GM12878 (cell line): ENCODE measurements around the gene MBOAT2. TPM values are rescaled to one million over a fixed set of nuclear protein-coding genes. Genes with fewer than 3 reads are reported as not detected.

ENCODE experiments used
- ATAC-seq: fragments of 200-7000 bp; cut with Tn5 transposase; 3 replicates; pipeline ENCODE4 v1.9.1; 2020; ENCODE audit warnings: mild to moderate bottlenecking, moderate library complexity
- BruUV-seq: library from RNA; stranded (reverse); fragments of 400-500 nt; replicated peaks from 2 replicates; lab custom pipeline; 2021; lab: Mats Ljungman, UMichigan
- CTCF ChIA-PET: fragments of 300-600 bp; sonication (Branson Sonifier 250); formaldehyde crosslinking; extraction: SDS; loops from one replicate; lab custom pipeline; 2021; ENCODE audit warnings: inconsistent platforms; lab: Yijun Ruan, JAX
- POLR2A ChIA-PET: fragments of 350-600 bp; formaldehyde crosslinking; extraction: SDS; loops from one replicate; lab custom pipeline; 2021; ENCODE audit warnings: inconsistent platforms; lab: Charles Lee
- RAD21 ChIA-PET: fragments of 300-600 bp; sonication (Branson Sonifier 250); formaldehyde crosslinking; loops from one replicate; lab custom pipeline; 2023; ENCODE audit warnings: antibody characterized with exemption; ENCODE audit not compliant: unreplicated experiment; lab: Charles Lee
- SMC1A ChIA-PET: fragments of 300-600 bp; sonication (Branson Sonifier 250); formaldehyde crosslinking; loops from one replicate; lab custom pipeline; 2023; ENCODE audit not compliant: unreplicated experiment, uncharacterized antibody; lab: Charles Lee
- DNase-seq: peaks from one replicate; pipeline ENCODE4 v3.0.0-alpha.2; 2011; ENCODE audit warnings: low read depth, low spot score
- FAIRE-seq: peaks from 3 replicates; lab custom pipeline; 2011; peaks lifted over from hg19 to GRCh38; lab: Jason Lieb, UNC
- H2AFZ ChIP-seq: 2 replicates; pipeline ENCODE4 v1.6.0; 2011; ENCODE audit warnings: low read depth, low read length, control low read depth; ENCODE audit not compliant: control insufficient read depth
- H3K27ac ChIP-seq: 2 replicates; pipeline ENCODE4 v1.5.1; 2011; ENCODE audit warnings: control low read depth; ENCODE audit not compliant: control insufficient read depth, insufficient read depth
- H3K27me3 ChIP-seq, 2 experiments: replicated peaks in 1 of 2; 2 replicates each; pipeline versions ENCODE4 v1.6.0 to v1.6.1; 2011; ENCODE audit warnings: low read length in 1 of 2; ENCODE audit not compliant: control insufficient read depth in 2 of 2, insufficient read depth in 2 of 2
- H3K36me3 ChIP-seq, 2 experiments: 2 replicates each; pipeline ENCODE4 v1.5.1; 2011; ENCODE audit warnings: low read length in 1 of 2; ENCODE audit not compliant: control insufficient read depth in 2 of 2, insufficient read depth in 2 of 2
- H3K4me1 ChIP-seq: 2 replicates; pipeline ENCODE4 v1.6.1; 2011; ENCODE audit warnings: mild to moderate bottlenecking, low read length, moderate library complexity, mixed read lengths; ENCODE audit not compliant: control insufficient read depth, insufficient read depth
- H3K4me2 ChIP-seq: 2 replicates; pipeline ENCODE4 v1.6.0; 2011; ENCODE audit warnings: control low read depth; ENCODE audit not compliant: control insufficient read depth, insufficient read depth
- H3K4me3 ChIP-seq: fragments of 200-600 bp; sonication (generic); 2 replicates; pipeline ENCODE4 v1.5.1; 2016
- H3K79me2 ChIP-seq: 2 replicates; pipeline ENCODE4 v1.6.0; 2011; ENCODE audit warnings: low read length; ENCODE audit not compliant: control insufficient read depth, insufficient read depth
- H3K9ac ChIP-seq: 2 replicates; pipeline ENCODE4 v1.8.0; 2011; ENCODE audit warnings: low read length, control low read depth, mixed read lengths; ENCODE audit not compliant: control insufficient read depth, insufficient read depth
- H3K9me3 ChIP-seq: replicated peaks from 3 replicates; pipeline ENCODE4 v1.5.1; 2011; ENCODE audit warnings: mild to moderate bottlenecking, low read length; ENCODE audit not compliant: control insufficient read depth, insufficient read depth
- H4K20me1 ChIP-seq: 2 replicates; pipeline ENCODE4 v1.6.0; 2011; ENCODE audit not compliant: control insufficient read depth, insufficient read depth
- CEBPB ChIP-seq, 2 experiments: fragments of 150-350 bp in 1 of 2; IDR thresholded peaks; 2 replicates each; pipeline ENCODE4 v1.6.1; 2012 to 2014; ENCODE audit warnings: low read depth in 2 of 2, low read length in 2 of 2, borderline replicate concordance in 1 of 2, inconsistent platforms in 1 of 2
- IKZF1 ChIP-seq: fragments of 450-650 bp; conservative IDR thresholded peaks from 2 replicates; pipeline ENCODE4 v1.6.1; 2017; ENCODE audit warnings: antibody characterized with exemption, mild to moderate bottlenecking
- IRF5 ChIP-seq: fragments of 450-650 bp; IDR thresholded peaks from 2 replicates; pipeline ENCODE4 v1.6.1; 2017; ENCODE audit warnings: borderline replicate concordance
- JUND ChIP-seq: IDR thresholded peaks from 2 replicates; pipeline ENCODE4 v1.6.1; 2012; ENCODE audit warnings: low read depth, mild to moderate bottlenecking, low read length, improper control_type of control experiment, moderate library complexity
- KLF5 ChIP-seq: fragments of 450-650 bp; IDR thresholded peaks from 2 replicates; pipeline ENCODE4 v1.6.1; 2014; ENCODE audit warnings: mild to moderate bottlenecking; ENCODE audit not compliant: partially characterized antibody
- MYB ChIP-seq: fragments of 150-350 bp; IDR thresholded peaks from 2 replicates; pipeline ENCODE4 v1.6.1; 2014; ENCODE audit warnings: mild to moderate bottlenecking, low read depth, low read length, borderline replicate concordance
- MYC ChIP-seq: IDR thresholded peaks from 2 replicates; pipeline ENCODE4 v1.6.1; 2011; ENCODE audit warnings: mild to moderate bottlenecking, low read length, moderate library complexity, inconsistent platforms; ENCODE audit not compliant: insufficient read depth, insufficient replicate concordance, insufficient read length, severe bottlenecking
- NFIC ChIP-seq: IDR thresholded peaks from 2 replicates; pipeline ENCODE4 v1.6.1; 2012; ENCODE audit warnings: low read depth, mild to moderate bottlenecking, inconsistent platforms, low read length, moderate library complexity
- PBX3 ChIP-seq: IDR thresholded peaks from 2 replicates; pipeline ENCODE4 v1.6.1; 2011; ENCODE audit warnings: mild to moderate bottlenecking, low read depth, low read length, moderate library complexity; ENCODE audit not compliant: insufficient replicate concordance
- TCF3 ChIP-seq: IDR thresholded peaks from 2 replicates; pipeline ENCODE4 v1.6.1; 2012; ENCODE audit warnings: low read depth, mild to moderate bottlenecking, low read length, borderline replicate concordance; ENCODE audit not compliant: insufficient read depth
- USF2 ChIP-seq: IDR thresholded peaks from 2 replicates; pipeline ENCODE4 v1.6.1; 2011; ENCODE audit warnings: low read depth, low read length, improper control_type of control experiment, borderline replicate concordance
- ZNF687 ChIP-seq: fragments of 450-650 bp; IDR thresholded peaks from 2 replicates; pipeline ENCODE4 v1.6.1; 2017; ENCODE audit warnings: mild to moderate bottlenecking, moderate library complexity
- WGBS: methylation state at CpG from one replicate; pipeline ENCODE4 v1.1.6; 2016; ENCODE audit warnings: low lambda C conversion rate; ENCODE audit not compliant: insufficient replicate concordance, insufficient coverage; ENCODE audit errors: missing lambda C conversion rate; 5-methylcytosine and 5-hydroxymethylcytosine counted together
- in situ Hi-C: fragments of 300-500 bp; cut with MboI; formaldehyde crosslinking; loops from 9 replicates; pipeline ENCODE4 v1.14.3; 2018; ENCODE audit warnings: mixed read lengths
- intact Hi-C: fragments of 100-400 bp; cut with micrococcal nuclease; formaldehyde crosslinking; loops from one replicate; pipeline ENCODE4 v1.14.2; 2022; ENCODE audit not compliant: unreplicated experiment
- polyA plus RNA-seq, 11 experiments: library from polyadenylated mRNA; depleted of rRNA in 4 of 11; unstranded in 6 of 11; stranded (reverse) in 5 of 11; fragments of >200 nt; fragmentation: Nextera tagmentation in 4 of 11; fragmentation: Illumina TruSeq in 1 of 11; extraction: Ambion mirVana in 4 of 11; extraction: Trizol in 1 of 11; gene quantifications; 1 replicate in 1 of 11; 2 replicates in 10 of 11; pipeline versions ENCODE4 v1.2.1 to v1.2.3, GENCODE V29; 2011 to 2016; ENCODE audit warnings: inconsistent platforms in 2 of 11, missing spikeins in 2 of 11, low read depth in 1 of 11
- total RNA-seq, 4 experiments: library from RNA; depleted of rRNA in 3 of 4; stranded (reverse); fragments of >200 nt in 3 of 4; fragmentation: Illumina TruSeq in 1 of 4; extraction: Trizol in 1 of 4; gene quantifications; 2 replicates each; pipeline versions ENCODE4 v1.2.1 to v1.2.3, GENCODE V29; 2013 to 2021
- TF ChIP-seq, protein P1 (sequence below): fragments of 450-650 bp; IDR thresholded peaks from 2 replicates; pipeline ENCODE4 v1.6.1; 2017; ENCODE audit warnings: mild to moderate bottlenecking, low read depth, inconsistent platforms; ENCODE audit not compliant: poor library complexity, severe bottlenecking

The MBOAT2 gene
- total and polyA plus RNA-seq, 10 of the 15 experiments (the other 5 are each of a cell fraction or from before 2014, with no cell fraction given) = 0.08 to 40.6 (median 1.8) TPM

- no peak for ATAC-seq
- ChIA-PET CTCF (interaction anchor here (0.6 to 2.3 kb wide), 5 partner anchors 118 to 273 kb away, joined by 3 to 8 read pairs (median 3); no protein-coding TSS in a partner anchor), POLR2A (no interaction called here), SMC1A (interaction anchor here (0.6 to 2.2 kb wide), 4 partner anchors 34 to 274 kb away, joined by 3 to 7 read pairs (median 4); no protein-coding TSS in a partner anchor), RAD21 (interaction anchor here (1.0 to 1.5 kb wide), 2 partner anchors 233 to 247 kb away, joined by 3 to 4 read pairs; no protein-coding TSS in a partner anchor)
- H3K36me3 ChIP-seq = no peaks in the 10 kb centered on the region
- DNase-seq = no peak
- no peaks in the 10 kb centered on the region for H3K9me3 ChIP-seq
- H3K4me3 ChIP-seq = no peak overlapping the region
- H3K79me2 ChIP-seq = no peaks in the 10 kb centered on the region
- intact Hi-C loops (no loop called here), in situ Hi-C loops (no loop called here)
- FAIRE-seq = no peak
- WGBS = 4% methylated on average over 3 of the region's 3 CpGs
- no peak overlapping the region for H3K4me2 ChIP-seq
- no TSS peak for BruUV-seq
- H4K20me1 ChIP-seq = no peaks in the 10 kb centered on the region
- no peaks in the 10 kb centered on the region for H3K4me1 ChIP-seq
- H3K27me3 ChIP-seq = no peaks in the 10 kb centered on the region
- H3K27ac ChIP-seq = no peak overlapping the region
- H3K9ac ChIP-seq = no peak overlapping the region
- no peak overlapping the region for H2AFZ ChIP-seq
- TF ChIP-seq, protein P1, sequence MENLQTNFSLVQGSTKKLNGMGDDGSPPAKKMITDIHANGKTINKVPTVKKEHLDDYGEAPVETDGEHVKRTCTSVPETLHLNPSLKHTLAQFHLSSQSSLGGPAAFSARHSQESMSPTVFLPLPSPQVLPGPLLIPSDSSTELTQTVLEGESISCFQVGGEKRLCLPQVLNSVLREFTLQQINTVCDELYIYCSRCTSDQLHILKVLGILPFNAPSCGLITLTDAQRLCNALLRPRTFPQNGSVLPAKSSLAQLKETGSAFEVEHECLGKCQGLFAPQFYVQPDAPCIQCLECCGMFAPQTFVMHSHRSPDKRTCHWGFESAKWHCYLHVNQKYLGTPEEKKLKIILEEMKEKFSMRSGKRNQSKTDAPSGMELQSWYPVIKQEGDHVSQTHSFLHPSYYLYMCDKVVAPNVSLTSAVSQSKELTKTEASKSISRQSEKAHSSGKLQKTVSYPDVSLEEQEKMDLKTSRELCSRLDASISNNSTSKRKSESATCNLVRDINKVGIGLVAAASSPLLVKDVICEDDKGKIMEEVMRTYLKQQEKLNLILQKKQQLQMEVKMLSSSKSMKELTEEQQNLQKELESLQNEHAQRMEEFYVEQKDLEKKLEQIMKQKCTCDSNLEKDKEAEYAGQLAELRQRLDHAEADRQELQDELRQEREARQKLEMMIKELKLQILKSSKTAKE = no peak
- TF ChIP-seq ZNF687 (no peak), PBX3 (no peak), USF2 (no peak), NFIC (no peak), CEBPB (IDR thresholded peaks at IDR 0.05; ENCODE audit: borderline replicate concordance in 1 of 2, low read depth in 2 of 2, low read length in 2 of 2) (no peak), KLF5 (no peak), MYB (no peak), IRF5 (no peak), MYC (no peak), TCF3 (no peak), IKZF1 (no peak), JUND (no peak)
Observed at GRCh38 chr2:8867363-8867762, 136.1 kb downstream of the MBOAT2 start.
